Chondrocyte (in vitro differentiated cells): ENCODE results near the gene PAX7. TPM values are rescaled to one million over a fixed set of nuclear protein-coding genes. Genes with fewer than 3 reads are reported as not detected.

Experiments used
- DNase-seq: peaks from one replicate; pipeline ENCODE4 v3.0.0; 2021; ENCODE audit warnings: mixed read lengths, low spot score
- H3K27ac Mint-ChIP-seq: one replicate; pipeline ENCODE4 v1.8.0; 2021; ENCODE audit warnings: mild to moderate bottlenecking, moderate library complexity, mixed read lengths; ENCODE audit not compliant: unreplicated experiment
- H3K27me3 Mint-ChIP-seq: 2 replicates; pipeline ENCODE4 v1.8.0; 2021; ENCODE audit warnings: low read depth, mixed read lengths
- H3K36me3 Mint-ChIP-seq: 2 replicates; pipeline ENCODE4 v1.8.0; 2021; ENCODE audit warnings: low read depth, mixed read lengths
- H3K4me1 Mint-ChIP-seq: 2 replicates; pipeline ENCODE4 v1.8.0; 2021; ENCODE audit warnings: low read depth, mild to moderate bottlenecking, mixed read lengths
- H3K4me3 Mint-ChIP-seq: one replicate; pipeline ENCODE4 v1.8.0; 2021; ENCODE audit warnings: mild to moderate bottlenecking, moderate library complexity, mixed read lengths; ENCODE audit not compliant: unreplicated experiment
- H3K9me3 Mint-ChIP-seq: 2 replicates; pipeline ENCODE4 v1.8.0; 2021; ENCODE audit warnings: low read depth, mixed read lengths
- total RNA-seq: library from RNA; stranded (reverse); gene quantifications from 3 replicates; pipeline ENCODE4 v1.2.1, GENCODE V29; 2021
- TF ChIP-seq, protein P1 (sequence below): fragments of 200-600 bp; sonication (generic); IDR thresholded peaks from 2 replicates; pipeline ENCODE4 v1.5.0; 2021; ENCODE audit warnings: antibody characterized with exemption, mild to moderate bottlenecking, moderate library complexity

Gene PAX7
- total RNA-seq, 1 donor from 2014 or later = not detected

- TF ChIP-seq, protein P1, sequence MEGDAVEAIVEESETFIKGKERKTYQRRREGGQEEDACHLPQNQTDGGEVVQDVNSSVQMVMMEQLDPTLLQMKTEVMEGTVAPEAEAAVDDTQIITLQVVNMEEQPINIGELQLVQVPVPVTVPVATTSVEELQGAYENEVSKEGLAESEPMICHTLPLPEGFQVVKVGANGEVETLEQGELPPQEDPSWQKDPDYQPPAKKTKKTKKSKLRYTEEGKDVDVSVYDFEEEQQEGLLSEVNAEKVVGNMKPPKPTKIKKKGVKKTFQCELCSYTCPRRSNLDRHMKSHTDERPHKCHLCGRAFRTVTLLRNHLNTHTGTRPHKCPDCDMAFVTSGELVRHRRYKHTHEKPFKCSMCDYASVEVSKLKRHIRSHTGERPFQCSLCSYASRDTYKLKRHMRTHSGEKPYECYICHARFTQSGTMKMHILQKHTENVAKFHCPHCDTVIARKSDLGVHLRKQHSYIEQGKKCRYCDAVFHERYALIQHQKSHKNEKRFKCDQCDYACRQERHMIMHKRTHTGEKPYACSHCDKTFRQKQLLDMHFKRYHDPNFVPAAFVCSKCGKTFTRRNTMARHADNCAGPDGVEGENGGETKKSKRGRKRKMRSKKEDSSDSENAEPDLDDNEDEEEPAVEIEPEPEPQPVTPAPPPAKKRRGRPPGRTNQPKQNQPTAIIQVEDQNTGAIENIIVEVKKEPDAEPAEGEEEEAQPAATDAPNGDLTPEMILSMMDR = no peak
- peaks cover 13% of the 10 kb centered on the region for H3K4me1 Mint-ChIP-seq
- peaks cover 85% of the 10 kb centered on the region for H3K27me3 Mint-ChIP-seq
- no peaks in the 10 kb centered on the region for H3K9me3 Mint-ChIP-seq
- no peak for DNase-seq
- H3K4me3 Mint-ChIP-seq = no peak overlapping the region
- H3K27ac Mint-ChIP-seq = no peak overlapping the region
- no peaks in the 10 kb centered on the region for H3K36me3 Mint-ChIP-seq
These were observed 8.9 kb downstream of the PAX7 start for GRCh38 chr1:18639368-18640055.

DNA sequence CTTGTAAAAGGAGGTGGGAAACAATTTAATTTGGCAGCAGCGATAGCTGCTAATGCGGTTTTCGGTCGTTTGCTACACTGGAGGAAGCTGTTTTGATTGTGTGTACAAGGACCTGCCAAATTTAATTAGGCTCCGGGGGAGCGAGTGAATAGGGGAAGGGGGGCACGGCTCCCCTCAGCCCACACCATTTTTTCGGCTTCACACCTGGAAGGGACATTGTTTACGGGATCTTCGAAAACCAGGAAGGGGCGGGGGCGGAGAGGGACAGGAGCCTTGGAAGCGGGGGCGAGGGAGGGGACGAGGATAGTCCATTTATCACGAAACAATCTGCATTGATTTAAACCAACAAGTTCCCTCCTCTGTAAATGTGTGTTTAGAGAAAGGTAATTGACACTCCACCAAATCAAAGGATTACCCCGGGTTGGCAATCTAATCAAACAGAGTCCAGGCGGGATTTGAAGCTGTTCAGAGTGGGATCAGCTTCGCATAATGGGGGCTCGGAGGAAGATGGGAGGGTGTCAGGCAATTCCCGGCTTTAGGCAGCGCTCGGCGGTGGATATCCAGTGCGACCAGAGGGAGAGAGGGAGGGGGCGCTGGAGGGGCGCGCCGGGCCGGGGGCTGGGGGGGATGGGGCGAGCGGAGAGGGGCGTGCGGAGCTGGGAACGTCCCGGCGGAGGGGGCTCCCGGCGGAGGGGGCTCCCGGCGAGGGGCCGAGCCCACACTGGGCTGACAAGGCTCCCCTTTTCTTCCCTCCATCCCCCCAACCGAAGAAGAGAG is 9.8 kb downstream of the PAX7 start:
- peaks cover 13% of the 10 kb centered on the region for H3K4me1 Mint-ChIP-seq
- H3K36me3 Mint-ChIP-seq = no peaks in the 10 kb centered on the region
- TF ChIP-seq, protein P1 = no peak
- DNase-seq = no peak
- no peak overlapping the region for H3K27ac Mint-ChIP-seq
- H3K9me3 Mint-ChIP-seq = no peaks in the 10 kb centered on the region
- H3K4me3 Mint-ChIP-seq = no peak overlapping the region
- peaks cover 87% of the 10 kb centered on the region for H3K27me3 Mint-ChIP-seq

DNA sequence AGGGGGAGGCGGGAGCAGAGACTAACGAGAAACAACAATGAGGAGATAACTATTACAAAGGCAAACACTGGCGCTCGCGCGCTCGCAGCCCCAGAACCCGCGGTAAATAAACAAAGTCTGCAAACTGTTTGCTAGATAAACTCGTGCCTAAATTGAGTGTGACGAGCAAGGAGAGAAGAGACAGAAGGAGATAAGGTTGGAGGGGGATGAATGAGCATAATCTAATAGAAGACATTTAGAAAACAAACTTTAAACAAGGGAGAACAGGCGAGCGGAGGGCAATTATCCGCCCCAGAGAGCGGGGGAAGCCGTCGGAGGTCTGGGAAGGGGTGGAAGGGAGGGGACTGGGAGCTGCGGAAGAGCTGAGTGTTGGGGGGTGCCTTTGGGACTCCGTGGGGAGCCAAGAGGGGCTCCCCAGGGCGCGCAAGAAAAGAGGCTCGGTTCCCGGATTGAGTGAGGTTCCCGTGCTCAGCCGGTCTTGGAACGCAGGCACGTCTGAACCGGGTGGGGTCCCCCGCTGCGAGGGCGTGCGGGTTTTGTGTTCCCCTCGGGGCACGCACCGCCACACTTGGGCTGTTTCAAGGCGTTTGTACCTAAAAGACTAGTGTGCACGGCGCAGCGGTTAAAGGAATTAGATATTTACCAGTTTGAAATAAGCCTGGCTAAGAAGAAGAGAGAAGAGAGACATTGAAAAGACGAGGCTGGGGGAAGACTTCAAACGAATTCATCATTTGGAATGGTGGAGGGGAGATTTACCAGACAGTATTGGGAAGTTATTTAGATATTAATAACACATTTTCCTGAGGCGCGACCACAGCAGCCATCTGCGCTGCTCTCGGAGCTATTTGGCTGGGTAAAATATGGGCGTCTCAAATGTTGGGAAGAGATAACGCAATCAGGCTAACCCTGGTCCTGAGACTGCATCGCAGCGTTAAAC is 10.6 kb downstream of the PAX7 start:
- H3K27ac Mint-ChIP-seq = no peak overlapping the region
- H3K36me3 Mint-ChIP-seq = no peaks in the 10 kb centered on the region
- H3K4me3 Mint-ChIP-seq = no peak overlapping the region
- H3K27me3 Mint-ChIP-seq = peaks cover 87% of the 10 kb centered on the region
- H3K4me1 Mint-ChIP-seq = peaks cover 10% of the 10 kb centered on the region
- no peaks in the 10 kb centered on the region for H3K9me3 Mint-ChIP-seq
- TF ChIP-seq, protein P1 = no peak
- DNase-seq = no peak

GRCh38 chr1:18642278-18643095 is 11.8 kb downstream of the PAX7 start:
- Mint-ChIP-seq H3K27me3 (peaks cover 83% of the 10 kb centered on the region), H3K36me3 (no peaks in the 10 kb centered on the region), H3K9me3 (no peaks in the 10 kb centered on the region), H3K27ac (no peak overlapping the region), H3K4me1 (peaks cover 6% of the 10 kb centered on the region), H3K4me3 (no peak overlapping the region)
- TF ChIP-seq, protein P1 = no peak
- no peak for DNase-seq
